ENCODE measurements around the gene CLCN4.

The CLCN4 gene

DNA sequence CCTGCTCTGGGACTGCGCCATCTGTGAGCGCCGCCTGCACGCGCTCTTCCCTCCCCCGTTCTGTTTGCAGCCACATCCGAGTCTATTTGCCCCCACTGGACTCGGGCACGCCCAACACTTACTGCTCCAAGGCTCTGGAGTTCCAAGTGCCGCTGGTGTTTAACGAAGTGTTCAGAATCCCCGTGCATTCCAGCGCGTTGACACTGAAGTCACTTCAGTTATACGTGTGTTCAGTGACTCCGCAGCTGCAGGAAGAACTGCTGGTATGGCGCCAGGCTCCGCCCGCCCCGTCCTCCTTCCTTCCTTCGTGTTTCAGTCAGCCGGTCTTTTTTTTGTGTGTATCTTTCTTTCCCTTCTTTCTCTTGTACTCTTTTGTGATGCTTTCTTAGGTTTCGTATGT is 30.7 kb upstream of the CLCN4 start:
- peaks cover 7% of the 10 kb centered on the region for H3K27me3 ChIP-seq
- H3K4me2 ChIP-seq = peak overlapping the region; percentile 85
- no peak overlapping the region; the same call in 1 of the 2 replicates for H3K27ac ChIP-seq
- H3K4me1 ChIP-seq = peaks cover 66% of the 10 kb centered on the region
- H3K9ac ChIP-seq = no peak overlapping the region
- H4K20me1 ChIP-seq = peaks cover 17% of the 10 kb centered on the region; the same call in 1 of the 2 replicates
- no peak for TF ChIP-seq Cebpa-rat (IDR thresholded peaks at IDR 0.05)
- H3K9me3 ChIP-seq = peaks cover 4% of the 10 kb centered on the region; the same call in 1 of the 2 replicates
- peaks cover 60% of the 10 kb centered on the region for H3K36me3 ChIP-seq
- H3K4me3 ChIP-seq = peak overlapping the region; percentile 37; the same call in 1 of the 2 replicates

- H3K36me3 ChIP-seq = peaks cover 68% of the 10 kb centered on the region
- no peak overlapping the region for H3K4me3 ChIP-seq
Observed at GRCh38 chrX:10126834-10127233, 29.9 kb upstream of the CLCN4 start.

DNA sequence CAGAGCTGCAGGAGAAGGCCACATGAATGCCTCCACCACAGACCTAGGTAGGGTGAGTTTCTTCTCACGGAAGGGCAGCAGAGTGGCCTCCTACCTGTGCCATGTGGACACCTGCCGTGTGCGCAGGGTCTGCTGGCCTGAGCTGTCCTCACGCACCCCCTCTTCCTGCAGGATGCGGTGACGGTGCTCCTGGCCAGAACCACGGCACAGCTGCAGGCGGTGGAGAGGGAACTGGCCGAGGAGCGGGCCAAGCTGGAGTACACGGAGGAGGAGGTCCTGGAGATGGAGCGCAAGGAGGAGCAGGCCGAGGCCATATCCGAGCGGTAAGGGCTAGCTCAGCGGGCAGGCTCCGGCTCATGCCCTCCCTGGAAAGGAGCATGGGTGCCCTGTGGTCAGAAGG is 28.4 kb upstream of the CLCN4 start:
- H3K27ac ChIP-seq = no peak overlapping the region
- TF ChIP-seq Cebpa-rat (IDR thresholded peaks at IDR 0.05) = no peak
- no peaks in the 10 kb centered on the region for H3K27me3 ChIP-seq
- H3K36me3 ChIP-seq = peaks cover 81% of the 10 kb centered on the region
- peaks cover 4% of the 10 kb centered on the region; the same call in 1 of the 2 replicates for H3K9me3 ChIP-seq
- H4K20me1 ChIP-seq = no peaks in the 10 kb centered on the region
- H3K9ac ChIP-seq = no peak overlapping the region
- no peak overlapping the region for H3K4me3 ChIP-seq
- peaks cover 46% of the 10 kb centered on the region for H3K4me1 ChIP-seq
- no peak overlapping the region for H3K4me2 ChIP-seq

More at GRCh38 chrX:10126834-10127233, 29.9 kb upstream of the CLCN4 start:
- peaks cover 59% of the 10 kb centered on the region for H3K4me1 ChIP-seq
- TF ChIP-seq Cebpa-rat (IDR thresholded peaks at IDR 0.05) = no peak
- H3K4me2 ChIP-seq = peak overlapping the region; percentile 85; the same call in 1 of the 2 replicates
- peaks cover 4% of the 10 kb centered on the region; the same call in 1 of the 2 replicates for H3K9me3 ChIP-seq
- no peak overlapping the region for H3K27ac ChIP-seq
- H3K9ac ChIP-seq = no peak overlapping the region
- peaks cover 10% of the 10 kb centered on the region; the same call in 1 of the 2 replicates for H4K20me1 ChIP-seq
- peaks cover 7% of the 10 kb centered on the region for H3K27me3 ChIP-seq

DNA sequence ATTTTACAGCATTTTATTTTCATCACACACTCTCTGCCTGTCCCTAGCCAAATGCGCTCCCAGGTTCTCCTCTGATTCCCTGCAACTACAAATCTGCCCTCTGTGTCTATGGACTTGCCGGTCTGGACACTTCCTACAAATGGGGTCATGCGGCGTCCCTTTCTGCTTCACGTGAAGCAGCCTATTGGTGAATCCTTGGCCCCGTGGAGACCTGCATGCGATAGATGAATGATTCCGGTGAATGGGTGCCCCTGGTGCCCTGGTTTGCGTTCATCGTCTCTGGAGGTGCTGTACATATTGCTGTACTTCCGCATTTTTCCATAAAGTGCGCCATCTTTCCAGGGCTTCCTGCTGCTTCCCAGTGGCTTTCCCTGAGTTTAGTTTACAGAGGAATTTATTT is 27.5 kb upstream of the CLCN4 start:
- H3K27me3 ChIP-seq = no peaks in the 10 kb centered on the region
- no peak overlapping the region for H3K27ac ChIP-seq
- no peak overlapping the region for H3K4me2 ChIP-seq
- no peak overlapping the region for H3K4me3 ChIP-seq
- H3K36me3 ChIP-seq = peaks cover 83% of the 10 kb centered on the region
- TF ChIP-seq Cebpa-rat (IDR thresholded peaks at IDR 0.05) = no peak
- peaks cover 12% of the 10 kb centered on the region for H3K9me3 ChIP-seq
- H3K4me1 ChIP-seq = peaks cover 38% of the 10 kb centered on the region
- H4K20me1 ChIP-seq = no peaks in the 10 kb centered on the region
- no peak overlapping the region for H3K9ac ChIP-seq

DNA sequence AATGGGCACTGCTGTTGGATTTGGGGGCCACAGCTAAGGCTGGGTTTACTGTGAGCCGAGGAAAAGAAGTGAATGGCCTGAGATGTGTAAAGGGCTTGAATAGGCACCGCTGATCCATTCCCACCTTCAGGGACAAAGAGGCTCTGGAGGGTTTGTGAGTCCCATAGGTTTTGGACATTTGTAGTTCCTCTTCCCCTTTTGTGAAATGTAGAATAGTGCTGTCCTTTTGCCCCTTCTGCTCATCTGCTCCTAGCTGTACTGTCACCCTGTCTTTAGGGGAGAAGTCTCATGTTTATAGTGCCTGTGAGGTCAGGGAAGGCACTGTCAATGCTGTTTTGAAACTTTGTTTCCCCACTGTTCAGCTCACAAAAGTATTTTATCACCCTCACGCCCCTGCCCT is 26.4 kb upstream of the CLCN4 start:
- Histone ChIP-seq H4K20me1 (no peaks in the 10 kb centered on the region), H3K27ac (no peak overlapping the region), H3K4me2 (no peak overlapping the region), H3K4me1 (peaks cover 27% of the 10 kb centered on the region), H3K9ac (no peak overlapping the region), H3K4me3 (no peak overlapping the region), H3K9me3 (peaks cover 13% of the 10 kb centered on the region), H3K27me3 (no peaks in the 10 kb centered on the region), H3K36me3 (peaks cover 83% of the 10 kb centered on the region)
- TF ChIP-seq Cebpa-rat (IDR thresholded peaks at IDR 0.05) = no peak

GRCh38 chrX:10133980-10134676 is 22.6 kb upstream of the CLCN4 start:
- Histone ChIP-seq H3K4me2 (no peak overlapping the region), H3K27ac (no peak overlapping the region)
- no peak for TF ChIP-seq Cebpa-rat (IDR thresholded peaks at IDR 0.05)

GRCh38 chrX:10134921-10135320 is 21.9 kb upstream of the CLCN4 start:
- H3K4me1 ChIP-seq = peaks cover 7% of the 10 kb centered on the region; the same call in 1 of the 2 replicates
- no peak for TF ChIP-seq Cebpa-rat (IDR thresholded peaks at IDR 0.05)
- H3K4me2 ChIP-seq = no peak overlapping the region
- no peak overlapping the region for H3K27ac ChIP-seq
- H3K9ac ChIP-seq = no peak overlapping the region
- H3K27me3 ChIP-seq = no peaks in the 10 kb centered on the region
- no peak overlapping the region for H3K4me3 ChIP-seq
- H3K36me3 ChIP-seq = peaks cover 94% of the 10 kb centered on the region
- peaks cover 9% of the 10 kb centered on the region for H3K9me3 ChIP-seq
- no peaks in the 10 kb centered on the region for H4K20me1 ChIP-seq

More at GRCh38 chrX:10133980-10134676, 22.6 kb upstream of the CLCN4 start:
- no peak overlapping the region for H3K4me3 ChIP-seq
- peaks cover 9% of the 10 kb centered on the region for H3K9me3 ChIP-seq
- peaks cover 7% of the 10 kb centered on the region; the same call in 1 of the 2 replicates for H3K4me1 ChIP-seq
- peaks cover 94% of the 10 kb centered on the region for H3K36me3 ChIP-seq
- no peak overlapping the region for H3K9ac ChIP-seq
- no peaks in the 10 kb centered on the region for H4K20me1 ChIP-seq
- no peaks in the 10 kb centered on the region for H3K27me3 ChIP-seq

DNA sequence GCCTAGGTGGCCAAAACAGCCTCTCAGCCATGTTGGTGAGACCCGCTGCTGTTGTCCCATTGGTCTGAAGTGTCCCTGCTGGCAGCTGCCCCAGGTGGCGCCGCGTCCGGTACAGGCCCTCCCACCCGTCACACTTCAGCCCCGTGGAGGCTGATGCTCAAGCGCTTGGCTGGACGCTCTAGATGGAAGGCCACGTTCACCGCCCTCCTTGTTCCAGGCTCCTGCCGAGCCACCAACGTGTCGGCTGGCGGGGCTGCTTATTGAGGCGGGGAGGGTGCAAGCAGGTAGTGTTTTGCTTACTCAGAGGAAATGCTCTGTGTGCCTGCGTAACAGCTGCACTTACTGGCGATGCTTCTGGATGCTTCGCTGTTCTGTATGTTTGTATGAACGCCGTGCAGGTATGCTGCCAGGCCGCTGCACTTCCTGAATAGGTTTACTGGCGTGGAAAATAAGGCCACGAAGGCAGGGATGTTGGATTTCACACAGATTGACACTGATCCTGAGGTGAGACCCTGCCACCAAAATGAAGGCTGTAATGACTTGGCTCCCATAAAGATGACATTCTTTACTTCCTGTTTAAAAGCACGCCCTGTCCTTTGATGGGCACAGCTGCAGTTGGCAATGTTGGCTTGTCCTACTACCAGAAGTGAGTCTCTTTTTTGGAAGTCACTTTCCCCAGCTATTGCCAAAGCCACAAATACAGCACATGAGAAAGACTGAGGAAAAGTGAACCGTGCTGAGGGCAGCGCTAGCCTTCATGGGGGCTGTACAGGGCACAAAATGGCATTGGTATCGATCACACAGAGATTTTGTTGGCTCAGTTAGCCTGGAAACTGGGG is 21.0 kb upstream of the CLCN4 start:
- no peak overlapping the region for H3K4me3 ChIP-seq
- no peak overlapping the region for H3K4me2 ChIP-seq
- H3K27me3 ChIP-seq = no peaks in the 10 kb centered on the region
- H4K20me1 ChIP-seq = no peaks in the 10 kb centered on the region
- peaks cover 92% of the 10 kb centered on the region for H3K36me3 ChIP-seq
- no peak overlapping the region for H3K27ac ChIP-seq
- peaks cover 9% of the 10 kb centered on the region for H3K9me3 ChIP-seq
- peaks cover 7% of the 10 kb centered on the region; the same call in 1 of the 2 replicates for H3K4me1 ChIP-seq
- H3K9ac ChIP-seq = no peak overlapping the region
- no peak for TF ChIP-seq Cebpa-rat (IDR thresholded peaks at IDR 0.05)

GRCh38 chrX:10138726-10139125 is 18.0 kb upstream of the CLCN4 start:
- Histone ChIP-seq H3K4me3 (no peak overlapping the region), H3K27me3 (no peaks in the 10 kb centered on the region), H4K20me1 (no peaks in the 10 kb centered on the region), H3K27ac (no peak overlapping the region), H3K4me1 (peaks cover 15% of the 10 kb centered on the region), H3K4me2 (no peak overlapping the region), H3K36me3 (peaks cover 92% of the 10 kb centered on the region), H3K9ac (no peak overlapping the region), H3K9me3 (peaks cover 20% of the 10 kb centered on the region)
- no peak for TF ChIP-seq Cebpa-rat (IDR thresholded peaks at IDR 0.05)

GRCh38 chrX:10140264-10140663 is 16.5 kb upstream of the CLCN4 start:
- no peak overlapping the region for H3K27ac ChIP-seq
- H3K4me3 ChIP-seq = no peak overlapping the region
- no peak overlapping the region for H3K9ac ChIP-seq
- TF ChIP-seq Cebpa-rat (IDR thresholded peaks at IDR 0.05) = no peak
- H3K27me3 ChIP-seq = no peaks in the 10 kb centered on the region
- H3K36me3 ChIP-seq = peaks cover 82% of the 10 kb centered on the region
- H3K4me2 ChIP-seq = no peak overlapping the region
- peaks cover 14% of the 10 kb centered on the region for H3K9me3 ChIP-seq
- H4K20me1 ChIP-seq = no peaks in the 10 kb centered on the region
- peaks cover 18% of the 10 kb centered on the region for H3K4me1 ChIP-seq

Data from BLaER1 (cell line).